NCI-H1105 treated with DMSO at 0.1 percent for 48 hours (cell line): ENCODE measurements around the gene PLEKHM2.
"Not testable (repeated sequence)": the region's sequence is repeated elsewhere in the genome, so short reads cannot be mapped to it uniquely, and the experiment has no call there.

ENCODE experiments used
- DNase-seq: peaks from one replicate; lab custom pipeline; 2025; lab: John Stamatoyannopoulos, UW

The PLEKHM2 gene

GRCh38 chr1:15676688-15677661 is 7.1 kb upstream of the PLEKHM2 start:
- DNase-seq, result no peak

GRCh38 chr1:15678578-15678977 is 5.5 kb upstream of the PLEKHM2 start:
- no peak for DNase-seq

- DNase-seq, result no peak
These were observed 4.0 kb upstream of the PLEKHM2 start for GRCh38 chr1:15680131-15680530.

GRCh38 chr1:15680561-15681348 is 3.4 kb upstream of the PLEKHM2 start:
- DNase-seq, result no peak

GRCh38 chr1:15681349-15682292 is 2.5 kb upstream of the PLEKHM2 start:
- DNase-seq, result no peak

GRCh38 chr1:15682936-15683341 is 1.2 kb upstream of the PLEKHM2 start:
- DNase-seq, result no peak

GRCh38 chr1:15683345-15684039 is 628 bp upstream of the PLEKHM2 start:
- DNase-seq, result no peak

- DNase-seq, result no peak
These were observed 560 bp downstream of the PLEKHM2 start for GRCh38 chr1:15684468-15685291.

- no peak for DNase-seq
These were observed 1.7 kb downstream of the PLEKHM2 start for GRCh38 chr1:15685820-15686219.

GRCh38 chr1:15687446-15687845 is 3.3 kb downstream of the PLEKHM2 start:
- no peak for DNase-seq

GRCh38 chr1:15690317-15690716 is 6.2 kb downstream of the PLEKHM2 start:
- no peak for DNase-seq

GRCh38 chr1:15691434-15692032 is 7.4 kb downstream of the PLEKHM2 start:
- no peak for DNase-seq

GRCh38 chr1:15692121-15692682 is 8.1 kb downstream of the PLEKHM2 start:
- DNase-seq, result no peak

- DNase-seq, result no peak
These were observed 9.3 kb downstream of the PLEKHM2 start for GRCh38 chr1:15693371-15693770.

GRCh38 chr1:15696956-15697521 is 12.9 kb downstream of the PLEKHM2 start:
- no peak for DNase-seq

- no peak for DNase-seq
These were observed 14.1 kb downstream of the PLEKHM2 start for GRCh38 chr1:15698201-15698600.

GRCh38 chr1:15699321-15699720 is 15.2 kb downstream of the PLEKHM2 start:
- not testable (repeated sequence) for DNase-seq

- DNase-seq, result no peak
These were observed 16.4 kb downstream of the PLEKHM2 start for GRCh38 chr1:15700508-15700907.

- no peak for DNase-seq
These were observed 17.7 kb downstream of the PLEKHM2 start for GRCh38 chr1:15701784-15702183.
